ENCODE results near the gene BTN1A1.
"Not testable (repeated sequence)": the region's sequence is repeated elsewhere in the genome, so short reads cannot be mapped to it uniquely, and the experiment has no call there.

The BTN1A1 gene, protein sequence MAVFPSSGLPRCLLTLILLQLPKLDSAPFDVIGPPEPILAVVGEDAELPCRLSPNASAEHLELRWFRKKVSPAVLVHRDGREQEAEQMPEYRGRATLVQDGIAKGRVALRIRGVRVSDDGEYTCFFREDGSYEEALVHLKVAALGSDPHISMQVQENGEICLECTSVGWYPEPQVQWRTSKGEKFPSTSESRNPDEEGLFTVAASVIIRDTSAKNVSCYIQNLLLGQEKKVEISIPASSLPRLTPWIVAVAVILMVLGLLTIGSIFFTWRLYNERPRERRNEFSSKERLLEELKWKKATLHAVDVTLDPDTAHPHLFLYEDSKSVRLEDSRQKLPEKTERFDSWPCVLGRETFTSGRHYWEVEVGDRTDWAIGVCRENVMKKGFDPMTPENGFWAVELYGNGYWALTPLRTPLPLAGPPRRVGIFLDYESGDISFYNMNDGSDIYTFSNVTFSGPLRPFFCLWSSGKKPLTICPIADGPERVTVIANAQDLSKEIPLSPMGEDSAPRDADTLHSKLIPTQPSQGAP

DNA sequence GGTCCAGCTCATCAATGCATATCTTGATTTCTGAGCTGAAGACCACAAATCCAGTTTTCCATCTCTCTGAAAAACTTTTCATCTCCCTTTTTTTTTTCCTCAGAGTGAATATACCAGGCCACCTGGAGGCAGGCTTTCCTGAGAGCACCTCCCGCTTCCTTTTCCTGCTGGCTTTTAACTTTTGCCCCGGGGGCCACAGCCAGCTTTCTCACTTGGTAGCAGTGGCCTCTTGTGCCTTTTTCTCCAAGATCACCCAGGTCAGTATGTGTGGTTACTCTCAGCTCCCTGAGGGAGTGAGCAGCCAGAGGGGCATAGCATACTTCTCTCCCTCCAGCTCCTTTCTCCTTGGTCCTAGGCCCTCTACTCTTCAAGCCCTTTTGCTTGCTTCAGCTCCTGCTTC lies at the start of gene BTN1A1:
Gene BTN1A1, plus strand, starts transcription at position 202 of the 400 bp plus-strand sequence. CDS start 984 bp downstream, outside the sequence.
- no peak for DNase-seq

DNA sequence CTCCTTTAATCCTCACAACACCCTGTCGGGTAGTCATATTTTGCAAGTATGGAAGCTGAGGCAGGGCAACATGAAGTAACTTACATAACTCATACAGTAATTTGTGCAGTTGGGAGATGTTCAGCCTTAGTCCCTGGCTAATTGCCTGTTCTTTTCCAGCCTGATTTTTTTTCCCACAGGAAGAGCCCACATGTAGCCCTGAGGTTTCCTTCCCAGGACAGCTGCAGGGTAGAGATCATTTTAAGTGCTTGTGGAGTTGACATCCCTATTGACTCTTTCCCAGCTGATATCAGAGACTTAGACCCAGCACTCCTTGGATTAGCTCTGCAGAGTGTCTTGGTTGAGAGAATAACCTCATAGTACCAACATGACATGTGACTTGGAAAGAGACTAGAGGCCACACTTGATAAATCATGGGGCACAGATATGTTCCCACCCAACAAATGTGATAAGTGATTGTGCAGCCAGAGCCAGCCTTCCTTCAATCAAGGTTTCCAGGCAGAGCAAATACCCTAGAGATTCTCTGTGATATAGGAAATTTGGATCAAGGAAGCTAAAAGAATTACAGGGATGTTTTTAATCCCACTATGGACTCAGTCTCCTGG lies 47.4 kb upstream of the BTN1A1 start:
- no peak for DNase-seq

DNA sequence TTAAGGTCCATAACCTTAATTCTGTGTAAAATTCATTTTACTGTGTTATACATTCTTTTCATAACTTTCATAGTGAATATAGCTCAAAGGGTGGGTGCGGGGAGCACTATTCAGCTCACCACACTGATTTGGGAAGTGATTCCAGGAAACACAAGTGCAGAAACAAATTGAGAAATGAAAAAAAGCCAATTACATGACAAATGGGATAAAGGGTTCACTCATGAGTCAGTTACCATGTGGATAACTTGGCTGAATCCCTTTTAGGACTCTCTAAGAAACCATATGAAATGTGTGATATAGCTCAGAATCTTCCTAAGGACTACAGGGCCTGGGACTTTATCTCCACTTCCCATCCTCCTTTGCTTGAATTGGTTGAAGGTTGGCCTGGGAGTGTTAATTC lies 45.5 kb upstream of the BTN1A1 start:
- no peak for DNase-seq

DNA sequence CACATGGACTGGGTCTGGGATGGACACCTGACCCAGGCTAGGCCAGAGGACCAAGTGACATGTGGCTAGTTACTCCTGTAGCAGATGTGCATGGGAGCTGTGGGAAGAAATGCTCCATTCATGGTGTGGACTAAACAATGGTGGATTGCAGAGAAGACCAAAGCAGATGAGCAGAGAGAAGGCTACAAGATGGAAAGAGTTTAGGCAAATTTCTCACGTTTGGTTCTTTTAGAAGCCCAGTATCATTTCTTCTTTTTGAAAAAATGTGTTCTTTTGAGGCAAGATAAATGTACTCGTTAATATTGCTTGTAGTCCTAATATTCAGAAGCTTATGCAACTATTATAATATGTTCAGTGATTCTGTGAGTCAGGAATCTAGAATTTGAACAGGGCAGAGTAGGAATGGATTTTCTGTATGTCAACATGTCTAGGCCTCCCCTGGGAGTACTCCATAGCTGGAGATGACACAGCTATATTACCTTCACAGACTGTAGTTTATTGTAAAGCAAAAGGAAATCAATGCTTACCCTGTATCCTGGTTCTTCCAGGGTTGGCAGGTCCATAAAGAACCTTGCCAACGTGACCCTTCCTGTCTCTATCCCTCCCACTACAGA lies 44.6 kb upstream of the BTN1A1 start:
- no peak for DNase-seq

DNA sequence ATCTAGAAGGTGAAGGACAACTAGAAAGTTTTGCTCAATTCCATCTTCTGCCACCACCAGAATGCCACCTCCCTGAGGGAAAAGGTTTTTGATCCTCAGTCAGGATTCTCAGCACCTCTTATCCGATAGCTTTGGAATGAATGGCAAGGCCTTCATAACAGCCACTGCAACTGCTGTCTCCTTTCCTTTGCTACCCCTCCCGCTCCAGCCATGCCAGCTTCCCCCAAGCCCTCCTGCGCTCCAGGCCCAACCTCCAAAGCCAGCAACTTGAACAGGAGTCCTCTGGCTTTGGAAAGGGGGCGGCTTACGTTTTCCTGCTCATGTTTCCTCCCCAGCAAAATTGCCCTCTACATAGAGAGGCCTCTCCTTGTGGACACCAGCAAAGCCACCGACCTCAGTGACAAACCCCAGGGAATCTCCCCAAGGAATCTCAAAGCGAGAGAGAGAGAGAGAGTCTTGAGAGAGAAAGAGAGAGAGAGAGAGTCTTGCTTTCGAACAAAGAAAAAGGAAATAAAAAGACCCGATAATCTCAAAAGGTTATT lies 42.8 kb upstream of the BTN1A1 start:
- no peak for DNase-seq

DNA sequence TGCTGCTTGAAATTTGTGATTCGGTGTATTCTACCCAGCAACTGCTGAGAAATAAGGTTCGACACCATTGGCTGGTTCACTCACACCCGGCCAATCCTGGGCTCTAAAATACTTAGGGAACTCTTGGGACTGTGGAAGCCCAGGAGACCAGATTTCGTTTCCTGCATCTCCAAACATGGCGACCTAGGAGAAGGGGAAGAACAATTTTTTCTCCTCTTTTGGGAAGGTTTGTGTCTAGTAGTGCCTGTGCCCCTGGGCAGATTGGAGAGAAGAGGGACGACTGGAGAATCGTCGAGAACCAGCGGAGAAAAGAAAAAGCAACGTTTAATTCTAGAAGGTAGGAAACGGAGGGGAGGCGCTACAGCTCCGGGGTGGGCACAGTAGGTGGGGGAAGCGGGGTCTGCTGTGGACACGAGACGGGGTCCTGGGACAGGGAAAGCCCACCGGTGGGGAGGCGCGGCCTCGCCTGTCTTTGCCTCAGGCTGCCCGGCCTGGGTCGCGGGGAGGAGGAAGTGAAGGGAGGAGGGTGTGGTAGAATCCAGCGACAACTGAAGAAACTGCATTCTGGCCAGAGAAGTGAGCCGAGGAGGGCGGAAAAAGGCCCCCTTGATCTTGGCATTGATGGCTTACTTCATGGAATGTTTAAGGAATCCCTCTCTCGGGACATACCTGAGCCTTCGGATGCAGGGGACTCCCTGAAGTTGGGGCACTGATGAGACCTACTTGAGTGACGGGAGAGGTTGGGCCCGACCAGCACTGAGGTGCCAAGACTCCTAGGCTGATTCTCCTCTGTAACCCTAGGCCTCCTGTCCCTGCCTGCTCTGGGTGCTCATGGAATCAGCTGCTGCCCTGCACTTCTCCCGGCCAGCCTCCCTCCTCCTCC lies 42.1 kb upstream of the BTN1A1 start, which contains the start of gene BTN2A1:
Gene BTN2A1, plus strand, starts transcription at position 150 of the 883 bp plus-strand sequence. Its CDS starts 682 bp downstream, at position 832.
- DNase-seq: peak; percentile 90

DNA sequence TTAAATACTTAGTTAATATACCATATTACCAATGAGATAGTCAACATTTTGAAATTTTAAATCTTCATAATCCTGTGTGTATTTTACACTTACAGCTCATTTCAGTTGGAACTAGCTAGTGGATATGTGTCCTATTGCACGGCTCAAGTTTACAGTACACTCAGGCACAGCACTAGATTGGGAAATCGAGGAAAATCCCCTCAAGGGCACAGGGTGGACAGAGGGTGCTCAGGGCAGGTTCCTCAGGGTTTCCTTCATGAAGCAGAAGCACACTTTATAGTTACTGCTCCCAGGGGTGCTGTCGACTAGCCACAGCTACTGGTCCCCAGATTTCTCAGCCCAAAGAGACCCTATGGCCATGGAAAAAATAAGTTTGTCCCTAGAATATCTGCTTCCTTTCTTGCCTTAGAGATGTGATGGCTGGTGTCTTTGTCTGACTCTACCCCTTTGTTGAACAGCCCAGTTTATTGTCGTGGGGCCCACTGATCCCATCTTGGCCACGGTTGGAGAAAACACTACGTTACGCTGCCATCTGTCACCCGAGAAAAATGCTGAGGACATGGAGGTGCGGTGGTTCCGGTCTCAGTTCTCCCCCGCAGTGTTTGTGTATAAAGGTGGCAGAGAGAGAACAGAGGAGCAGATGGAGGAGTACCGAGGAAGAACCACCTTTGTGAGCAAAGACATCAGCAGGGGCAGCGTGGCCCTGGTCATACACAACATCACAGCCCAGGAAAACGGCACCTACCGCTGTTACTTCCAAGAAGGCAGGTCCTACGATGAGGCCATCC lies 40.9 kb upstream of the BTN1A1 start:
- no peak for DNase-seq

DNA sequence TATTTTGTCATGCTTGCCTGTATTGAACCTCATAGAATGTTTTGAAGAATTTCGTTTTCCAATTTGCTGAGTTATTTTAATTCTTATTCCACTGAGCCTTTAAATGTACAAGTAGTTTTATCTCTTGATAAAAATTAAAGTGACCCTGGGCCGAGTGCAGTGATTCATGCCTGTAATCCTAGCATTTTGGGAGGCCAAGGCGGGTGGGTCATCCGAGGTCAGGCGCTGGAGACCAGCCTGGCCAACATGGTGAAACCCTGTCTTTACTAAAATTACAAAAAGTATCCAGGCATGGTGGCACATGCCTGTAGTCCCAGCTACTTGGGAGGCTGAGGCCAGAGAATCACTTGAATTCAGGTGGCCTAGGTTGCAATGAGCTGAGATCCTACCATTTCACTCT lies 38.8 kb upstream of the BTN1A1 start:
- DNase-seq: not testable (repeated sequence)

DNA sequence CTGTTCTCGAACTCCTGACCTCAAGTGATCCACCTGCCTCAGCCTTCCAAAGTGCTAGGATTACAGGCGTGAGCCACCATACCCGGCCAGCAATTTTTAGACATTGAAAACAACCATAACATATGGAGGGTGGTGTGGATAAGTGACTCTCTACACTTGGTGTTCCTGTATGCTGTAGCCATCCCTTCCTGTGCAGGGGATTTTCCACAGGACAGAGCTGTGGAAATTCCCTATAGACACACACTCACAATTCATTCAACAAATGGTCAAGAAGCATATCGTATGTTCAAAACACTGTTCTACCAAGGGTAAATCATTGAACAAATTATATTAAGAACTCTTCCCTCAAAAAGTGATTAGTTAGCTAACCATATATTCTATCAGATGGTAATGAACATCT lies 36.1 kb upstream of the BTN1A1 start:
- DNase-seq: no peak

DNA sequence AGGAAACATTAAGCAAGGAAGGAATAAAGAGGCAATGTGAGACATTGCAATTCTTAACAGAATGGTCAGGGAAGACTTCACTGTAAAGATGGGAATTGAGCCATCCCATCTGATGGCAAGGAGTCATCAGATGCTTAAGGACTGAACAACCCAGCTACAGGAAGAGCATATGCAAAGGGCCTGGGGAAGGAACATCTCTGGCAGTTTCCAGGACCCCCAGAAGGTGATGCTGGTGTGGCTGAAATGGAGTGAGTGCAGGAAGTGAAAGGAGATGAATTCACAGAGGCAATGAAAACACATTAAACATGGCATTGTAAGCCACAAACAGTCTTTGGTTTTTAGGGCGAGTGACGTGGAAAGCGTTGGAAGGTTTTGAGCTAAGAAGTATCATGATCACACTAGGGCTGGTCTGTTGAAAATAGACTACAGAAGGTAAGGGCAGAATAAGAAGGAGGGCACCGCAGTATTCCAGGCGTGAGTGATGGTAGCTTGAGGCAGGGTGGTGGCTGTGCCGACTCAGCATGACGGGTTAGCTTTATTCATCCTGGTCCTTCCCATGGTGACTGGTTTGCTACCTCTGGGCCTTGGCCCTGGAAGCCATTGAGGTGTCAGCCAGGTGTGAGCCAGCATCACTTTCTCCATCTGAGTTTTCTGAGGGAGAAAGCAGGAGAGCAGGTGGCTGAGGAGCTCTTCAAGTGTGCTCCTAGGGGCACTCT lies 35.5 kb upstream of the BTN1A1 start:
- no peak for DNase-seq

DNA sequence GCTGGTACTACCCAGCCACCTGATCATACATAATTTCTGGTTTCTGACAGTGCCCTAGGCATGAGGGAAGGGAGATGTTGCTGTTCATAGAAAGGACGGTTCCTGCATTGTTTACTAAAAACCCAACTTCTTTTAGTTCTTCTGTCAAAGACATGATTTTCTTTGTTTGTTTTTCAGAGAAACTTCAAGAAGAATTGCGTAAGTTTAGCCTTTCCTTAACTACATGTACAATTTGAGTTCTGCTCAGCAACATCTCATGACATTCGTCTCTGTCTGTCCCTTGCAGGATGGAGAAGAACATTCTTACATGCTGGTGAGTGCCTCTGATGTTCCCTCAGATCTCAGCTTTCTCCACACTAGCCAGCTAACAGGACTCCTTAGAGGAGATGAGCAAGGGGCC lies 34.3 kb upstream of the BTN1A1 start:
- no peak for DNase-seq

DNA sequence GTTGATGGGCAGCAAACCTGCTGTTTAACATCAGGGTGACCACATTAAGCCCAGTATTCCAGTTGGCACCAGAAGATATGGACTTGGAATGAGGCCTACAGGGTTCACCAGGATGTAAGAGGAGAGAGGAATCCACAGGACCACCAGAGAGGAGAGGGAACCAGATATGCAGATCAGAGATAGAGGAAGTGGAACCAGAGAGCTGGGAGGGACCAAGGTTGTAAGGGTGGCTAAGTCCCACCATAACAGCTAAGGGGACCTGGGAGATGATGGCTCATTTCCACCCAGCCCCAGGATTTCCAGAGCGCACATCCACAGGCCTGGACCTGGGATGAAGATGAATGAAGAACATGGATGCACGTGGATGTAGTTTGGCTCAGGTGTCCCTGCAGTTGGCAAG lies 31.3 kb upstream of the BTN1A1 start:
- no peak for DNase-seq

DNA sequence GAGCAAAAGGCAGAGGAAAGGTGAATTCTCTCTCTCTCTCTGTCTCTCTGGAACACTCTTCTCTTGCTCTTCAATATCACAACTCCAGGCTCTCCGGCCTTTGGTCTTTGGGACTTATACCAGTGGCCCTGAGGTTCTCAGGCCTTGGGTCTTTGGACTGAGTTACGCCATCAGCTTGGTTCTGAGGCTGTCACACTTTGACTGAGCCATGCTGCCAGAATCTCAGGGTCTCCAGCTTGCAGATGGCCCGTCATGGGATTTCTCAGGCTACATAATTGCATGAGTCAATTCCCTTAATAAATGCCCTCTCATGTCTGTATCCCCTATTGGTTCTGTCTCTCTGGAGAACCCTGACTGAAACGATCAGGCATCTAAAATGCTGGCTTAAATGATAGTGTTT lies 29.5 kb upstream of the BTN1A1 start:
- no peak for DNase-seq

DNA sequence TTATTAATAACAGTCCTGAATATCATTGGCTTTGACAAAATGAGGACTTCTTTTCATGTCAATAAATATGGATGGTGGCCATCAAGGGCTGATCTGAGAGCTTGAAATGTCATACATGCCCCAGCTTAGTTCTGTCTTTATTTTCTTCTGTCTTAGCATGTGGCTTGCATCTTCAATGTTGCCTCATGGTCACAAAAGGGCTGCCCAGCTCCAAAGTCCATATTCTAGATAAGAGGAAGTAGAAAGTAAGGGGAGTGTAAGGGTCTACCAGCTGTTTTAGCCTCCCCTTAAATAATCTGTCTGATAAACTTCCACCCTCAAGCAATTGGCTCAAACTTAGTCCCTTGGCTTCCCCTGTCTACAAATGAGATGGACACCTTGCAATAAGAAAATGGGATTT lies 28.1 kb upstream of the BTN1A1 start:
- no peak for DNase-seq

DNA sequence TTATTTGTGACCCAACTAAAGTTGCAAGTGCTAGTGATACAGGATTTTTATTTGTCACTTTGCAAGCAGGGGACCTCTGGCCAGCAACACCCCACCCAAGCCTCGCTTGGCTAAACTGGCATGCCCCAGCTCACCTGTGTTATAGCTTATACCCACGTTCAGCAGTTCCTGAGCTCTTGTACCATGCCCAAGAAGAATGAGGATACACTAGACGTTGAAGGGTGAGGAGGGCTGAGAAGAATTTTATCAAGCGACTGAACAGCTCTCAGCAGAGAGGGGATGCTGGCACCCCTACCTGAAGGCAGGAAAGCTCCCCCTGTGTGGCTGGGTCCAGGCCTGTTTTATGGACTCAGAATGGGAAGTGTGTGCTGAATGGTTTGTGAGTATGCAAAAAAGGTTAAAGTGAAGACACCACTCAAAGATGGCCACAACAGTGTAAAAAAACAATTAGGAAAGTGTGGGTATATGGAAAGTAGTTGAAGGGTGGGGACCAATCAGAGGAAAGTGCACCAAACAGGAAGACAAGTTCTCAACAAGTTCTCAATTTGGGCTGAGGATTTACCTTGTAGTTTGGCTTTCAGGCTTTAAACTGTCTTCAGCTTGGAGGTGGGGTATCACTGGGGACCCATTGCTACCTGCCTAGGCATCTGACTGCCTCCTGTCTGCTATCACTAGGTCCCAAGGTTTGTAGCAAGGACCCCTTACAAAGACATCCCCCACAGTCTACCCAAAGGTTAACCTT lies 27.4 kb upstream of the BTN1A1 start:
- DNase-seq: no peak

DNA sequence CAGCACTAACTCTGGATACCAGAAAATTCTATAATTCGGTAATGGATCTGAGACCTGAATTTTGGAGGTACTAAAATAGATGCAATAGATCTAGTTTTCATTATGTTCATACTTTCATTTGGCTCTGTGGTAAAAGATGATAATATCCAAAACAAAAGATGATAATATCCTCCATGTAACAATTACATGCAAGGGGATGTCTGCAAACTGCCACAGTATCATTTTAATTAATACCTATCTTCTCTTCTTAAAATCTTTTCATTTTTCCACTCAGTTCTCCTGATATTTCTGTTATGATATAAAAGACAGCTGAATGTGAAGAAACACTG lies 26.7 kb upstream of the BTN1A1 start:
- DNase-seq: no peak

DNA sequence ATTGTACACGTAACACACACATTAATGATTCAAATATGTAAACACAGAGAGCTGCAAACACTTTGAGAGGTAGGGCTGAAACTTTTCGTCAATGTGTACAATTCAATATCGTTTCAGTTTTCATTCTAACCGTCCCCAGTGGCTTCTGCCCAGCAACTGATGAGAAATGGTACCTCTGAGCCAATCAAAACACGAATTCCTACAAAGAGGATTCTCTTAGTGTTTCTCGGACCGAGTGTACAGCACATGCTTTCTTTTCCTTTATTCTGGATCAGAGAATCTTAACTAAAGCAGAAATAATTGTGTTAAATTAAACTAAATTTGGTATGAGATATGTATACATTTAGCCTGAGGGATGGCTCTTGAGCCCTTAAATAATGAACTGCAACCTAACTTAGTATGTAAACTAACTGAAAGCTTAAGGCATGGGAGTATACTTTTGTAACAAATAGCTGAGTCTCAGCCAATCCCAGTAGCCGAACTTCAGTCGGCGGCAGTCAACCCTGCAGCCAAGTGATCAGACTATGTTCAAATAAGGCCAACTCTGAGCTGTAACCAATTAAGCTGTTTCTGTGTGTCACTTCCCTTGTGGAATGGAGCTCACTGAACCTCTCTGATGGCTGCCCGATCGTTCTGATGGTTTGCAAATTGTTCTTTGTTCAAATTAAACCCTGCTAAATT lies 26.2 kb upstream of the BTN1A1 start:
- DNase-seq: peak; percentile 95

DNA sequence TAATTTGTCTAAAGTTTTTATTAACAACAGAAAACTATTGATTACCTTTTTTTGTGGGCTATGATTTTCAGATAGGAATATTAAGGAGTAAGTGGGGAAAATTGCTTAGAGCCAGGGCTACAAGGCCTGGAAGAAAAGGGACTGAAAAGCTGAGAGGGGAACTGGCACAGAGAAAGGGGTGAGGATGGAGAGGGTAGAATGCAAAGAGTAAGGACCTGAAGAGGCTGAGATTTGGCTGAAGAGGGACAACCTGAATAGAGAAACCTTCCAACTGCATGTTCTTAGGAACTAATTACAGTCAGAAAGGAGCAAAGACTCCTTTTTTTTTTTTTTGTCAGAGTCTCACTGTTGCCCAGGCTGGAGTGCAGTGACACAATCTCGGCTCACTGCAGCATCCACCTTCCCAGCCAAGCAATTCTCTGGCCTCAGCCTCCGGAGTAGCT lies 25.6 kb upstream of the BTN1A1 start:
- no peak for DNase-seq
